Articular chondrocyte of knee joint (primary cell): ENCODE data around the gene KPNA2. TPM values are rescaled to one million over a fixed set of nuclear protein-coding genes. Genes with fewer than 3 reads are reported as not detected.

Source experiments
- total RNA-seq: library from RNA; depleted of rRNA; stranded (reverse); fragments of >200 nt; gene quantifications from 2 replicates; pipeline ENCODE4 v1.2.3, GENCODE V29; 2012

Gene KPNA2
- total RNA-seq: 75.1 and 101 TPM in 2 replicates

DNA sequence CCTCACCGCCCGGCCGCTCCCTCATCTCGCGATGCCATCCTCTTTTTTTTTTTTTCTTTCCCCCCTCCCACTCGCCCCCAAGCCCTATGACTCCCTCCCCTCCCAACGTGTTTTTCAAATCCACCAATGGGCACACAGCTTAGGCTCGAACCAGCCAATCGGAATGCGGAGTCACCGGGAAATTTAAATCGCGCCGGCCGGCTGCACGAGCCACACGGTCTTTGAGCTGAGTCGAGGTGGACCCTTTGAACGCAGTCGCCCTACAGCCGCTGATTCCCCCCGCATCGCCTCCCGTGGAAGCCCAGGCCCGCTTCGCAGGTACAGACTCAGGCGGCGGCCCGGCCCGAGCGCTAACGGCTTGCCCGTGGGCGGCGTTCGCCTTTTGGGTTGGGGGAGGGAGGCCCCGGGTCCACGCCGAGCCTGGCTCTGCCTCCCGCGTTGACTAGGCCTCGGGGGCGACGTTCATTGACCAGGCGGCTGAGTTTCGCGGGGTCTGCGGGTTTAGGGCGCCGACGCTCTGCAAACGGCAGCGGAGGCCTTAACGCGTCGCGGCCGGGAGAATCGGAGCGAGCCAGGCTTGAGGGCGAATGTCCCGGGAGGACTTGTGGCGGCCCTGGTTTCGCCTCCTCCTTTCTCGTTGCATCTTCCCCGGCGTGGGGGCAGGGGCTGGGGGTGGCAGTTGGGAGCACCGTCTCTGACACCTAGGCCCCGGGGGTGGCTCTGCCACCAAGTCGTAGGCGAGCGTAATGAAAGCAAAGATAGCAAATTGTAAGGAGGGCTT, at the start of gene KPNA2:
TSS of gene KPNA2 (plus strand) at position 213 of the 781 bp plus-strand sequence. CDS start 1,398 bp downstream, outside the sequence.

DNA sequence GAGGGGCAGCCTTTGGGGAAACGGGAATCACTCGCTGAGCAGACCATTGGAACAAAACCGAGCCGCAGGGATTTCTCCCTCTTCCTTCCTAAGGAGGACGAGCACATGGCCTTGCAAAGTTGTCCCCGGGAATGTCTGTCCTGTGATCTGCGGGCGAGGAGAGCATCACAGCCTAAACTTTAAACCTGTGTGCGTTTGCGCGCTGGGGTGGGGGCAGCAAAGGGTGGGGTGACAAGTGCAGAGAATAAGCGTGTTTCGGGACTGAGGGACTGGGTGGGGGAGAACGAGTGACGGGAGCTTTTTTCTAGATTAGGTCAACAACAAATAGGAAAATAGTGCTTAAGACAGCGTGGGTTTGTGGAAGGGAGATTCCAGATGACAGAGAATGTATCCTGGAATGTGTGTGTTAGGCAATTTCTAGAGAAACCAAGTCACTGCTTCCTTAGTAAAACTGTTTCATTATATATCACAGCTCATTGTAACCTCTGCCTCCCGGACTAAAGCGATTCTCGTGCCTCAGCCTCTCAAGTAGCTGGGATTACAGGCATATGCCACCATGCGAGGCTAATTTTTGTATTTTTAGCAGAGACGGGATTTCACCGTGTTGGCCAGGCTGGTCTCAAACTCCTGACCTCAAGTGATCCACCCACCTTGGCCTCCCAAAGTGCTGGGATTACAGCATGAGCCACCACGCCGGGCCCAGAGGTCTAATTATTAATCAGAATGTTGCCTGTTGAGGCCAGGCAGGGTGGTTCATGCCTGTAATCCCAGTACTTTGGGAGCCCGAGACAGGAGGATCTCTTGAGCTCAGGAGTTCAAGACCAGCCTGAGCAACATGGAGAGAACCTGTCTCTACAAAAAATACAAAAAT, 39.0 kb upstream of the KPNA2 start, which contains the start of gene C17orf58:
TSS of gene C17orf58 (minus strand) at position 169 of the 871 bp plus-strand sequence. CDS start 271 bp downstream, outside the sequence.

Other genes with a start within 250 kb of the KPNA2 start
- gene BPTF, start 210.2 kb upstream of the KPNA2 start, total RNA-seq: 67.5 and 68.6 TPM in 2 replicates
- gene C17orf58, start 39.3 kb upstream of the KPNA2 start, total RNA-seq: 8.4 and 12.3 TPM in 2 replicates
- gene AMZ2, start 212.3 kb downstream of the KPNA2 start, total RNA-seq: 103 and 139 TPM in 2 replicates